ENCODE data around the gene HS6ST3.

The HS6ST3 gene

DNA sequence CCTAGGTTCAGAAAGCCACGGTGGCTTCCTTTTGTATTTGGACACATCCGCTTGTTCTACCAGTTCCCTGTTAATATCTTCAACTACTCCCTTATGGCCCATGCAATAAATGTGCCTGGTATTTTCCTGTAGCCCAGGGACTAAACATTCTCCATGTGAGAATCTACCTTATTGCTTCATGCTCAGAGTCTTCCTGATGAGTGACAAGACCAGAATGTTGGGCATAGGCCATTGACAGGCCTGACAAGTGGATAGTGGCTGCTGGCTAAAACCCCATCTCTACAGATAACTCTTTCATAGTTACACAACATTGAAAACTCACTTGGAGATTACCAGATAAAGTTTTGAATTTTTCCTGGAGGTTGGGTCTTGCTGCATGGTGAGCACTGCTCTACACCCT, 449.9 kb downstream of the HS6ST3 start:
- no peak for DNase-seq (ENCODE audit: low read depth)

DNA sequence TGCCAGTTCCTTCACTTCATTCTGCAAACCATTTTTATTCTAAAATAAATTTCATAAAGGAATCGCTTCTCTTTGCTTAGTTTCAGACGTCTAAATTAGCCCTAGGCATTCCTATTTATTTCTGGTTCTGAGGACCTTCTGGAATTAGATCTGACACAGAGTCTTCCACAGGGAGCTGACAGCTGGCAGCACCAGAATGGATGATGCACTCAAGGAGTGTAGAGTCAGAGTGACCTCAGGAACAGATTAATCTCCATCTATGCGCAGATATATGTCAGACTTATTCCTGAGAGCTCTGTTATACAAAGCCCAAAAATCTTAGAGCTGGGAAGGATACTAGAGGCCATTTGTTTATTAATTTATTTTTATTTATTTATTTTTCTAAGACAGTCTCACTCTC, 450.8 kb downstream of the HS6ST3 start:
- DNase-seq (ENCODE audit: low read depth): no peak

DNA sequence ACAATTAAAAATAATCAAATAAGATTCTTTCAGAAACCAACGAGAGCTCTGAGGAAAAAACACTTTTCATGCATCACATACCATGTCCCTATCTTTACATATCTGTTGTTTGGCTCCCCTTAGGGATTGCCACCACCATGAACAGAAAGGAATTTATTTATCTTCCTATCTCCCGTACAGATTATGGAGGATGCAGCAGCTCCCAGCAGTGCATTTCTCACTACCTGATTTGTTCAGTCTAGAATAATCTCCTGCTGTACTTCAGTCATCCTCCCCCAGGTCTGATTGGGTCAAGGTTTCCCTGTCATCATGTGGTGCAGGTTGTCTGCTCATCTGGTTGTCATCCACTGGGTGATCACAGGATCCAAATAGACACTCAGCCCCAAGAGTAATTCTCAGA, 453.1 kb downstream of the HS6ST3 start:
- DNase-seq (ENCODE audit: low read depth): no peak

DNA sequence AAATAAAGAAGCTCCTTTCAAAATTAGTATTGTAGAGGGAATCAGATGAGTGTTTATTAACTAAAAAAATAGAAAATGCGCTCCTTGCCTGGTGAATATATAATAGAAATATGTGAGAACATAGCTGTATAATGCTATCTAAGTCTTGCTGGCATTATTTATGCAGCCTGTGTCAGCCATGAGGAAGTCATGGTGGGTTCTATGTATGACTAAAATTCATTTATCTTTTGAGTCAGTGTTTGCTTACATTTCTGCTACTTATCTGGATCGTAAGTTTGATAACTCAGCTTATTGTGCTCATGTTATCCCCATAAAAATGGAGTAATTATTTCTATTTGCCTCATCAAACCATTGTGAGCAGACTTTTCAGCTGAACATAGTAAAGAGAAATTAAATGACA, 455.1 kb downstream of the HS6ST3 start:
- no peak for DNase-seq (ENCODE audit: low read depth)

DNA sequence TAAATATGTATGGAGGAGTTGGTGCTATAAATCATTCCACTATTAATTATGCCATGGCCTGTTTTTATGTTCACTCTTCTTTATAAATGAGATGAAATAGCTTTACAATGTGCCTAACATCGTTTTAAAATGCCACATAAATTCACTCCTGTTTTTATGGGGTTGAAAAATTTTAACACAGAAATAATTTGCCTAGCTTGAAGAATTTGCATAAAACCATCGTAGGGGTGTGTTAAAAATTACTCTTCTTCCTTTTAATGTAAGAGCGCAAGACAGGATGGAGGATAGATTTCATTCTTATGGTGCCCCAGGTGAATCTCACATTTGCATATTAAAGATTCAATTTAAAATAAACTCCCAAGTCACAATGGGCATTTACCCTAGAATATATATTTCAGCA, 456.6 kb downstream of the HS6ST3 start:
- DNase-seq (ENCODE audit: low read depth): no peak

DNA sequence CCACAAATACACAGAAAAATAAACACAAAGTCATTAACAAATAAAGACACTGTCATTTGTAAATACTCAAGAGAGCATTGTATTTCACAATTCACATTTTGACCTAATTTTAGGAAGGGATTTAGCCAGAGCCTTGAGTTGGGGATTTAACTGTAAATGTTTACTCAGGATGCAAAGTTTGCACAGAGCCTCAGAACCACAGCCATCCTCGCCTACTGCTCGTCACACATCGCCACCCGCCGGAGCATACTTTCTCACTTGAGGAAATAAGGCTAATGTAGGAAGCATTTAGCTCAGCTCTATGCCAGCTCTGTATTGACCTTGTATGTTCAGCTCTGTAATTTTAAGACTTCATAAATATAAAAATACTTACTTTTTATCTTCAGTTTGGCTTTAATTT, 461.6 kb downstream of the HS6ST3 start:
- no peak for DNase-seq (ENCODE audit: low read depth)

DNA sequence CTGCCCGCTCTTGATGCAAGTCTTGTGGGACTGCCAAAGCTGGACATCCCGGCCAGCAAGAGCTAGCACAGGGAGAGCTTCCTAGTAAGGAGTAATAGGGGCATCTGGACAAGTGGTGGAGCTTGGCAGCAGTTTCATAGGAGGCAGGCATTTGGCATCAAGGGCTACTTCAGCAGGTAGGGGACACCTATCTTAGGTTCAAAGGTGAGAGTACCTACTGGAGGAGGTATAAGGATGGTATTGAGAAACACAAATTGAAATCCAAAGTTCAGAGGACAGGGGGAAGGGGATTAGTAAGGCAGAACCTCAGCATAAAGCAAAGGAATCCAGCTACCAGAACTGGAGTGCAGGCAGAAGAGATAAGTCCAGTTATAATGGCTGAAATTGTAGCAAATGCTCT, 462.7 kb downstream of the HS6ST3 start:
- no peak for DNase-seq (ENCODE audit: low read depth)

DNA sequence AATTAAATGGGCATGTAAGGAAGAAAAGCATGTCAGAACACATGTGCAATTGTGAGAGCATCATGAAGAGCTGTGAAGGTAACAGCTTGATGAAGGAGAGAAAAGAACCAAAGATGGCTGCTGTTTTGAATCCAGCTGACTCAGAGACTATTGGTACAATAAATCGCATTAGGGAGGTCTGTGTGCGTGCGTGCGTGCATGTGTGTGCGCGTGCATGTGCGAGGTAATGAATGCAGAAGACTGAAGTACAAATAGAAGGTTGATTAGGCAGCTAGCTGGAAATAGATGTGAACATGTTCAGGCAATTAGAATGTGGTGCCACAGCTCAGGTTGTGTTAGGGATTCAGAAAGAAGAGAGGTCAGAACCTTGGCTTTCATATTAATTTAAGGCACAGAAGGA, 463.9 kb downstream of the HS6ST3 start:
- no peak for DNase-seq (ENCODE audit: low read depth)

DNA sequence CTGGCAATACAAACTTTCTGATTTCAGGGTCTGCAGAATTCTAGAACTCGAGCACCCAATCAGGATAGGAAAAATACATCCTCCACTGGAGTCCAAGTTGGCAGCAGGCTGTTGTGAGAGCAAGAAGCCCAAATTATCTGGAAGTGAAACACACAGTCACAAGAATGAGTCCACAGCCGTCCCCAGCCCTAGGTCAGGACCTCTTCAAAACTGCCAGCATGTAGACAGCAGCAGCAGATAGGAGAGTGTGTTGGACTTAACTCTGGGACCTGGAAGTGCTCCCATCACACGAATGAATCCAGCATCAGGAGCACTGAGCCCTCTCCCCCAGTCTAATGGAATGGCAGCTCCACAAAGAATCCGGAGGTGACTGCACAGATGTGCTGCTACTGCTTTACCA, 483.7 kb downstream of the HS6ST3 start:
- no peak for DNase-seq (ENCODE audit: low read depth)

DNA sequence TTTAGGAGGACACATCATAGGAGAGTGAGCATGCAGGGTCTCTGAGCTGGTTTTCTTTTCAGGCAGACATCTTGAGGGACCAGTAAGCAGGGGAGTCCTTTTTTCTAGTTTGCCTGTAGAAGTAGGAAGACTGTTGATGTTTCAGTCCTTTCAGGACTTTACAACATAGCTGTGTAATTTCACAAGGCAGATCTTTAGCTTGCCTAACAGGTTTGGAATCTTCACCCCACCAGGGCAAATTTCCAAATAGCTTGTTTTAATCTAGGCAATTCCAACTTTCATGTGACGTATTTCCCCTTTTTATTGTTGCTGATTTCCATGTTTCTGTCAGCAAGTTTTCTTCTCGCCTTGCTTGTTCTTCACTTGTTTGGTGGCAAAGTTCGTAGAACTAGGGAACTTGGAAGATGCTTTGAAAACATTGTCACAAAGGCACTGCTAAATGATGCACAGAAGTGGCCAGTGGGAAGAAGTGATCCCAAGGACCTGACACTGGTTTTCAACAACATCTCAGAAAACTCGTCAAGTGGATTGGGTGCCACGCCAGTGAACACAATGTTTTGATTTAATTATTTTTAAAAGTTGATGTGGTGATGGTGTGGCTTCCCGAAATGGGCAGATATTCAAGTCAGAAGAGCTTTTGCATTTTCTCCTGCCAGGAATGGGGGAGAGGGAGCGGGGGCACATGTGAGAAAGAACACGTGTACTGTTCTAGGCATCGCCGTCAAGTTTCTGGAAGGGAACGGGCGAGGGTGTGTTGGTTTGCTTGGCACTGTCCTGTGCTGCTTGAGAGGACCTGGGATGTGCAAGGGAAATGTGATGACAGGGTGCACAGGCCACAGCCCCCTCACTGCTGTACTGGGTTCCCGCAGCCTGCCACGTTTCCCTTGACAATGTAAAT, 485.8 kb downstream of the HS6ST3 start:
- no peak for DNase-seq (ENCODE audit: low read depth)

DNA sequence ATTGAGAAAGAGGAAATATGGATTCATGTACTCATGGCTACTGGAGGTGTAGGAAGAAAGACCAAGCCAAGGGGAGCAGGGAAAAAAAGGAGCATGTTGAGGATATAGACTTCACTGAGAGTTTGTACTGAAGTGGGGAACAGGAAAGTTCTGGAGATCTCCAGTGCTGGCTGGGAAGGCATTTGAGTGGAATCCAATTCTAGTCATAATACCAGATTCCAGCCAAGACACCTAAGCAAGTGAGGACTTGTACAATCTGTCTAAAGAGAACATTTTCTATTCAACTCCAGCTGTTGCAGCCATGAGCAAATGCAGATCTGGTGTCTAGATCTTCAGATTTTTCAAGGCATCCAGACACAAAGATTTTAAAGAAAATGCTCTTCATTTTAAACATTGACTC, 491.8 kb downstream of the HS6ST3 start:
- no peak for DNase-seq (ENCODE audit: low read depth)

DNA sequence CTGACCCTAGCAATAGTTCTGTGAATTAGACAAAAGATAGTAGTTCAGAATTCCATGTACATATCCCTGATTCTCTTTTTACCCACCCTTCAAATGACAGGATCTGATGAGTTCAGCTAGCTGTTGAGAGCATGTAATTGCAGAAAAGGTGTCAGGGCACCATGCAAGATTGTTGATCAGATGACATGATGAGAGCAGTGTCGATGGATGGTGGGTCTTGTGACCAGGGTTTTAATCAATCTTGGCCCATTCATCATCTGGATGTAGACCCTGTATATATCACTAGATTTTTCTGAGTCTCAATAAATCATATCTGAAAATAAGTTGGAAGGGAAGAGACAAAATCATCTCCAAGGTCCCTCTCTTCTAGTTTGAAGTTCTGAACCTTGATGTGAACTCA, 525.3 kb downstream of the HS6ST3 start:
- no peak for DNase-seq (ENCODE audit: low read depth)

DNA sequence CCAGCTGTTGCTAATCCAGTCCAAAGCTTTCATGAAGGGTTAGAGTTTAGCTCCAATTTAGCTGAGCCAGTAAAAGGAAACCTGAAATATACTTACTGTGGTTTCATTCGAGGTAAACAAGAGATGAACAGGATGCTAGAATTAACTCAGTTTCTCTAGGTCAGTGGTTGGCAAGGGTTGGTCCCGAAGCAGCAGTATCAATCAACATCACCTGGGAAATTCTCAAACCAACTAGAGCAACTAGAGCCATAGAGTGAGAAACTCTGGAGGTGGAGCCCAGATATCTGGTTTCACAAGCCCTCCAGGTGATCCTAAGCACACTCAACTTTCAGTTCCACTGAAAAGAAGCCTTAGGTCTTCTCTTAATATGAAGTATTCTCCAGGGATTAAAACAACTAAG, 527.6 kb downstream of the HS6ST3 start:
- no peak for DNase-seq (ENCODE audit: low read depth)

DNA sequence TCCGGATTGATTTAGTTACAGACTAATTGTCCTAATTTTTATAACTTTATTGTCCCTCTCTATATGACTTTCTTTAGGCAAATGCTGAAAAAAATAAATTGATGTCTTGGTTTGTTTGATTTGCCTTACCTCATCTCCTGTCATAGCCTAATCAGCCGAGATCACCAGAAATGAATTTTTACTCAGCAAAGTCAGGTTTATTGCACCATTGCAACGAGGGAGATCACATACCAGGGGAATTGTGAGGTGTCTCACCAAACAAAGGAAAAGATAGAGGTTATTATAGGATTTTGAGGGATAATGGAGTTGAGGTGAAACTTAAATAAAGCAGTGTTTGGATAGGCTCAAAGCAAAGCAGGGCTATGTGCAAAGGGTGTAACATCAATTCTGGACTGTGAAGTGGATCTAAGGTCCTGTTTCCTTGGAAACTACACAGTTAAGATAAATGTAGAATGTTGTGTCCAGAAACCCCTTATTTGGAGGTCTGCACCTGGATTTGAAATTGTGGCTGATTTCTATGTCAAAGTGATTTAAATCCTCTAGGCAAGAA, 531.8 kb downstream of the HS6ST3 start:
- no peak for DNase-seq (ENCODE audit: low read depth)

DNA sequence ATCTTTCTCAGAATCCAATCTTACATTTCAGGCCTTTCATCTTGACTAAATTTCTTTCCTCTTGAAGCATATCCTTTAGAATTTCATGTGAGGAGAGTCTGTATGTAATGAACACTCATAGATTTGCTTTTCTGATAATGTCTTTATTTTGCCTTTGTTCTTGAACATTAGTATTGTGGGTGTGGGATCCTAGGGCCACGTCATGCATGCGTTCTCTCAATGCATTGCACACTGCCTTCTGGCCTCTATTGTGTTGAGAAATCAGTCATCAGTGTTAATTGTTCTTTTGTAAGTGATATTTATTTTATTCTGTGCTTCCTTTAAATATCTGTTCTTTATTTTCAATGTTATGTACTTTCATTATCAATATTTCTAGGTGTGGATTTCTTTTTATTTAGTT, 539.4 kb downstream of the HS6ST3 start:
- no peak for DNase-seq (ENCODE audit: low read depth)

DNA sequence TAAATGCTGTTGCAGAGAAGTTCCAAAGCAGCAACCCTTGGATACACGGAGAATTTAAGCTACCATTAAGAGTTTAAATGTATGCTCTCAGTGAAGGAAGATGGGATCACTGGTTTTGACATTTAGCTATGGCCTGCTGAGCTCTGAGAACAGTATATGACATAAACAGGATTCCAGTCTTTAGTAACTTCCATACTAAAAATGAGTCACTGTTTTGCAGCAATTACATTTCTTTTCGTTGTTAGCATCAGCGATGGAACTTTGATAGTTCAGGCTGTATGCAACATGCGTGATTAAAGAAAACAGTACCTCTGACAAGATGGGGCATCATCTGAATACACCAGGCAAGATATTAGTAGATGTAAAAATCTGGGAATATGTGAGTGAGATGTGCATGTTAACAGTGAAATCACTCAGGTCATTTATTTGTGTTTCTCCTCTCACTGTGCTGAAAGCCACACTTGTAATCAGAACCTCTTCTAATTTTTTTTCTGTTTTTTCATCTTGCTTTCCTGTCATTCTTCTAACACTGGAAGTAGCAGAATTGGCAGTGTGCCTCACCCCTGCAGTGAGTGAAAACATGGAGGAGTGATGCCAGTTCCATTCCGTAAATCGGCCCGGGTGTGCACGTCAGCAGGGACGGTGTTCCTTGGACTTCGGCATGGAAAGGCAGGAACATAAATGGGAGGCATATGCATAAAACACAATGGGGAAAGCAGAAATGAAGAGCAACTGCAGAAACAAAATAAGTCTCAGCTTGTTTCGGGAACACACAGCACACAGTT, 542.8 kb downstream of the HS6ST3 start:
- no peak for DNase-seq (ENCODE audit: low read depth)

DNA sequence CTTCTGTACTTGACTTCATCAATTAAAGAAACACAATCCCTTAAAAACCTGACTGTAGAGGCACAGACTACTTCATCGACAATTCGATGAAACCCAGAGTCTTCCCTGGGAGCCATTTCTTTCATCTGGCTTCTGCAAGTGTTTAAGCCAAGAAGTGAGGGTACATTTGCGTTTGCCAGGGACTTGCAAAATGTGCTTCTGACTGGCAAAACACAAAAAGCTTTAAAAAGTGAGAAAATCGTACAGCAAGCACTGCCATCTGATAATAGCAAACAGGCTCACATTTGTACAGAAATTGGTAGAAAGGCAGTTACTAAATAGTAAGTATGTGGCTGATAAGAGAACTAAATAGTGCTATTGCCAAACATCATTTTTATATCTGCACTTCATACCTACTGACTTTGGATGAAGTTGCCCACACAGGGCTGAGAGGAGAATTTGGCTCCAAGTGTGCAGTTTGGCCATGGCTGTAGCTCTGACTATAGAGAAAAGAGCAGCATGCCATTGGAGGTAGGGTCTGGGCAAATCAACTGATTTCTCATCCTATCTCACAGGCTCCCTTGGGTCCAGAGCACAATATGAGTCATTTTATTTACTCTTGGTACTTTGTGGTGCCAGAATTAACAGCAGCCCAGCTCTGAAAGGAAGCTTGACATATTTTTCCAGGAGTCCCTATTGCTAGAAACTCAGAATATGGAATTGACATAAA, 546.2 kb downstream of the HS6ST3 start:
- DNase-seq (ENCODE audit: low read depth): no peak

DNA sequence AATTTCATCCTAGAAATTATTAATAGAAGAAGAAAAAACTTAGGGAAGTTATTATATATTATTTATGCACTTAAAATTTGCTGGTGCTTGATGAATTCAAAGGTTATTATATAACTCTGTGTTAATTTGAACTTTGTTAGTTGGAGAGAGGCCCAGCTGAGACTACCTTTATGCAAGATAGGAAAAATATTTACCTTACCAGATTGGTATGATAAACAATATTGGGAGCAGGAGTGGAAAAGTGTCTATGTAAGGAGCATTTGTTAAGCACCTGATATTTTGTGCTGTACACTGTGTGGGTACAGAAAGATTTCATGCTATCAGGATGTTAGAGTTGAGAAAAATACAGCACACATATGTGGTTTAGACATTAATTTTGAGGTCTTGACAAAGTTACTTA, 547.1 kb downstream of the HS6ST3 start:
- DNase-seq (ENCODE audit: low read depth): no peak

DNA sequence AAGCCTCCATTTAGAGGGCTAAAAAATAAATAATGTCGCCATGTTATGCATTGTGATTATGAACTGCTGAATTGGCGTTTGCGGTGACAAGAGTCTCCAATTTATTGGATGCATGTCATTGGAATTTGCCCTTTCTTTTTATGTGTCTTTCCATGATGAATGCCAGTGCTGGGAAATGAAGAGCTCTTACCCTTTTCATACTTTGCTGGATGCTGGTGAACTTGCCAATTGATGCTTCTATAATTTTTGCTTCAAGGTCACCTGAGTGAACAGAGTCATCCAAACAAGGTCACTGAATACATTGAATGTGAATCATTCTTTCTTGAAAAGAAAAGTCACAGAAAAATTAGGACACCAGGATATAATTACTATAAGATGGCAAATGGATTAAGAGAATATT, 556.2 kb downstream of the HS6ST3 start:
- no peak for DNase-seq (ENCODE audit: low read depth)

DNA sequence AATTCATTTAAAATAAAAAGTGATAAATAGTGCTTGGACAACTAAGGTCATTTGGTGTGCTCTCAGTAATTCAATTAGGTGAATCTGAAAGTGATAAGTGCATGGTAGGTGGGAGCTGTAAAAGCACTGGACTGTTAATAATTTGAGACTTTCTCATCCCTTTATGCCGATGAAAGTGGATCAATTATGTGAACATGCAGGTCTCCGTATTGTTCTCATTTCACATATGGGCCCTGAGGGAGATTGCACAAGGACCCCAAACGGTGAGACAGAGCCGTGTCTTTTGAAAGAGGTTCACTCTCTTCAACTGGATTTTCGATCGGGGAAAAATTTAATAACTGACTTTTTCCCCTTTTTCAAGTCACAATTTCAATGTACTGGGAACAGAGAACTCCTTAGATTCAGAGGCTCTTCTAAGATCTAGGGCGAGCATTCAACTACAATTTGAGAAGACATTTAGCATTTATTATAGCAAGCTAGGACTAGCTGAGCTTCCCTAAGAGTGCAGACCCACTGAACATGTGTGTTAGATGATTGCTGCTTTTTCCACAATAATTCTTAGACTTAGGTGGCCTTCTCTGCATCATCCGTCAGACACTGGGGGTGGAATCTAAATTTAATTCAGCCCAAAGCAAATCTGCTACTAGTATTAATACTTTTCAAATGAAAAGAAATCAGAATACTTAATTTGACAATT, 556.8 kb downstream of the HS6ST3 start:
- no peak for DNase-seq (ENCODE audit: low read depth)

DNA sequence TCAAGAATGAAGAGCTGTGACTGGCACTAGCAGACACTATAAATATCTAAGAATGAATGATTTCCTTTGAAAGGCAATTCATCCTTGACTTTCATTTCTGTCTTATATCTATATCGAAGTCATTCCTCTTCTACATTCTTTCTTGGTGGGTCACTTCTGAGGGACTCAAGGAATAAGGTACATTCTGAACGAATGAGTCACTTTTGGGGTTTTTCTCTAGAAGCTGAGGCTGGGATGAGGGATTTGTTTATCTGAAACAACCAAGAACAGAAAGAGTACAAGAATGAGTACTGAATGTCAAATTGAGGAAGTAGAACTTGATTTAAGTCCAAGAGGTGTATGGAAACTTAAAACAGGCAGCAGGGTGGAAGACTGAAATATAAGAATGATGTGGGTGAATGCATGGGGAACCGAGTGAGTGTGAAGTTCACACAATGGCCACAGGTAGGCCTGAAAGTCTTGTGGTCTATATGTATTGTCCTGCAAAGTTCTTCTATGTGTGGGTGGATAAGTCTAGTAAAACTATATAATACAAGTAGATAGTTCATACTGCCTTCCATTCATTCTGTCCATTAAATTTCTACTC, 560.5 kb downstream of the HS6ST3 start:
- DNase-seq (ENCODE audit: low read depth): no peak

DNA sequence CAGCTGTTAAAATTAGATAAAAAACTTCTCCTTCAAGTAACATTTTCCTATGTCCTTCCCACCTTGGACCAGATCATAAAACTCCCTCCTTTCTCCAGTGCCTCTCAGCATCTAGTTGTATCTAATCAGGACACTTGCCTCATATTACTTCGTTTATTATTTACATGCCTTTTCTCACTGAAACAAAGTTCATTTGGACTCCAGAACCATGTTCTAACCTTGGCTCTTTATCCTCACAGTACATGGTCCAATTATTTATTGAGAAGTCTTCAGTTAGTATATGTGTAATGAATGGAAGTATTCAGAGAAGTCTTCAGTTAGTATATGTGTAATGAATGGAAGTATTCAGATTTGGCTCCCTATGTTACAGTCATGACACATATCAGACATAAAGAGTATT, 561.7 kb downstream of the HS6ST3 start:
- no peak for DNase-seq (ENCODE audit: low read depth)
